ELR (cell line): ENCODE measurements around the gene CYP27B1.

Experiments used
- DNase-seq: peaks from one replicate; pipeline ENCODE4 v3.0.0-alpha.2; 2015; ENCODE audit warnings: low read depth

CYP27B1 gene

GRCh38 chr12:57765698-57766463, 997 bp downstream of the CYP27B1 start:
- DNase-seq: peak; percentile 54

- peak; percentile 88 for DNase-seq
These were observed 1.7 kb downstream of the CYP27B1 start for GRCh38 chr12:57765003-57765697.

- no peak for DNase-seq
These were observed 2.2 kb downstream of the CYP27B1 start for GRCh38 chr12:57764662-57765002.

GRCh38 chr12:57763881-57764661, 2.8 kb downstream of the CYP27B1 start:
- DNase-seq: no peak

GRCh38 chr12:57762463-57762862, 4.4 kb downstream of the CYP27B1 start:
- no peak for DNase-seq

- no peak for DNase-seq
These were observed 5.4 kb downstream of the CYP27B1 start for GRCh38 chr12:57761391-57761998.

- DNase-seq: no peak
These were observed 6.4 kb downstream of the CYP27B1 start for GRCh38 chr12:57760347-57760982.

GRCh38 chr12:57759360-57759980, 7.4 kb downstream of the CYP27B1 start:
- DNase-seq: peak; percentile 56

GRCh38 chr12:57758552-57759359, 8.1 kb downstream of the CYP27B1 start:
- no peak for DNase-seq

- DNase-seq: no peak
These were observed 9.1 kb downstream of the CYP27B1 start for GRCh38 chr12:57757771-57758170.

- peak; percentile 35 for DNase-seq
These were observed 10.2 kb downstream of the CYP27B1 start for GRCh38 chr12:57756406-57757341.

GRCh38 chr12:57755454-57756372, 11.2 kb downstream of the CYP27B1 start:
- DNase-seq: peak; percentile 20

GRCh38 chr12:57755194-57755453, 11.8 kb downstream of the CYP27B1 start:
- DNase-seq: no peak

- DNase-seq: peak; percentile 51
These were observed 12.3 kb downstream of the CYP27B1 start, which contains the start of gene MARCHF9 for GRCh38 chr12:57754411-57755193. Gene MARCHF9 (plus strand): TSS chr12:57755103. CDS start chr12:57755529, 426 bp downstream.

GRCh38 chr12:57753756-57754337, 13.0 kb downstream of the CYP27B1 start:
- DNase-seq: no peak

- no peak for DNase-seq
These were observed 14.2 kb downstream of the CYP27B1 start for GRCh38 chr12:57752668-57753000.
